Liver (tissue), 9 donors: Measurements from ENCODE around the gene CASQ1. TPM values are rescaled to one million over a fixed set of nuclear protein-coding genes. Genes with fewer than 3 reads are reported as not detected.

Experiments used
- DNase-seq: peaks from one replicate; pipeline ENCODE4 v3.0.0-alpha.2; 2017; ENCODE audit warnings: low spot score
- H3K27ac ChIP-seq, 2 donors: one replicate each; pipeline ENCODE4 v1.7.0; 2013; ENCODE audit warnings: inconsistent platforms in 2 of 2, low read length in 2 of 2, control low read depth in 1 of 2, low read depth in 1 of 2, mild to moderate bottlenecking in 1 of 2
- H3K27me3 ChIP-seq, 4 donors: one replicate each; pipeline versions ENCODE4 v1.6.1 to v1.7.0; 2013; ENCODE audit warnings: low read length in 3 of 4, inconsistent platforms in 1 of 4, mild to moderate bottlenecking in 1 of 4, moderate library complexity in 1 of 4; ENCODE audit not compliant: control insufficient read depth in 4 of 4, insufficient read depth in 4 of 4
- H3K36me3 ChIP-seq, 4 donors: one replicate each; pipeline versions ENCODE4 v1.6.1 to v1.7.0; 2013; ENCODE audit warnings: low read length in 3 of 4, mild to moderate bottlenecking in 3 of 4, low read depth in 1 of 4, moderate library complexity in 1 of 4; ENCODE audit not compliant: control insufficient read depth in 4 of 4, insufficient read depth in 3 of 4
- H3K4me1 ChIP-seq, 4 donors: one replicate each; pipeline versions ENCODE4 v1.6.1 to v1.7.0; 2013; ENCODE audit warnings: low read length in 3 of 4, mild to moderate bottlenecking in 3 of 4, moderate library complexity in 1 of 4; ENCODE audit not compliant: control insufficient read depth in 4 of 4, insufficient read depth in 4 of 4
- H3K4me3 ChIP-seq, 3 donors: one replicate each; pipeline versions ENCODE4 v1.6.1 to v1.7.0; 2013; ENCODE audit warnings: low read length in 3 of 3, control low read depth in 1 of 3, low read depth in 1 of 3, mild to moderate bottlenecking in 1 of 3
- H3K9ac ChIP-seq, 2 donors: one replicate each; pipeline ENCODE4 v1.7.0; 2013; ENCODE audit warnings: low read length in 2 of 2, mild to moderate bottlenecking in 2 of 2, moderate library complexity in 2 of 2, control low read depth in 1 of 2, low read depth in 1 of 2
- H3K9me3 ChIP-seq, 4 donors: one replicate each; pipeline versions ENCODE4 v1.6.1 to v1.7.0; 2013; ENCODE audit warnings: low read length in 3 of 4; ENCODE audit not compliant: control insufficient read depth in 4 of 4
- EGR1 ChIP-seq, 2 donors: IDR thresholded peaks; 2 replicates each; pipeline ENCODE4 v1.6.1; 2016 to 2018; ENCODE audit warnings: antibody characterized with exemption in 2 of 2, low read depth in 2 of 2
- FOXA1 ChIP-seq: IDR thresholded peaks from 2 replicates; pipeline ENCODE4 v1.6.1; 2016; ENCODE audit warnings: antibody characterized with exemption
- FOXA2 ChIP-seq: IDR thresholded peaks from 2 replicates; pipeline ENCODE4 v1.6.1; 2016; ENCODE audit warnings: antibody characterized with exemption
- GABPA ChIP-seq, 2 donors: IDR thresholded peaks in 1 of 2; conservative IDR thresholded peaks in 1 of 2; 2 replicates each; pipeline ENCODE4 v1.6.1; 2016; ENCODE audit warnings: antibody characterized with exemption in 2 of 2, mild to moderate bottlenecking in 1 of 2, moderate library complexity in 1 of 2
- HNF4A ChIP-seq, 2 donors: conservative IDR thresholded peaks; 2 replicates each; pipeline ENCODE4 v1.6.1; 2016; ENCODE audit warnings: antibody characterized with exemption in 2 of 2, mild to moderate bottlenecking in 2 of 2
- HNF4G ChIP-seq: IDR thresholded peaks from 2 replicates; pipeline ENCODE4 v1.6.1; 2016; ENCODE audit warnings: antibody characterized with exemption
- JUND ChIP-seq, 2 donors: IDR thresholded peaks; 2 replicates each; pipeline ENCODE4 v1.6.1; 2016; ENCODE audit warnings: antibody characterized with exemption in 2 of 2
- NR2F2 ChIP-seq: IDR thresholded peaks from 2 replicates; pipeline ENCODE4 v1.6.1; 2016; ENCODE audit warnings: antibody characterized with exemption
- RAD21 ChIP-seq, 2 donors: IDR thresholded peaks; 2 replicates each; pipeline ENCODE4 v1.6.1; 2016; ENCODE audit warnings: antibody characterized with exemption in 2 of 2, mild to moderate bottlenecking in 2 of 2
- RXRA ChIP-seq, 2 donors: IDR thresholded peaks; 2 replicates each; pipeline ENCODE4 v1.6.1; 2017 to 2018; ENCODE audit warnings: antibody characterized with exemption in 2 of 2, mild to moderate bottlenecking in 1 of 2
- SP1 ChIP-seq: IDR thresholded peaks from 2 replicates; pipeline ENCODE4 v1.6.1; 2018; ENCODE audit warnings: antibody characterized with exemption, mild to moderate bottlenecking
- TAF1 ChIP-seq: conservative IDR thresholded peaks from 2 replicates; pipeline ENCODE4 v1.6.1; 2016; ENCODE audit warnings: antibody characterized with exemption, mild to moderate bottlenecking
- YY1 ChIP-seq: IDR thresholded peaks from 2 replicates; pipeline ENCODE4 v1.6.1; 2016; ENCODE audit warnings: antibody characterized with exemption, mild to moderate bottlenecking
- polyA plus RNA-seq, 2 donors: library from polyadenylated mRNA; stranded (reverse) in 1 of 2; unstranded in 1 of 2; fragments of 200-250 nt in 1 of 2; fragments of >200 nt in 1 of 2; fragmentation: Nextera tagmentation in 1 of 2; extraction: Ambion mirVana in 1 of 2; gene quantifications; one replicate each; pipeline versions ENCODE4 v1.2.1 to v1.2.3, GENCODE V29; 2013 to 2015
- total RNA-seq, 2 donors: library from RNA; depleted of rRNA; stranded (reverse); fragments of >200 nt; gene quantifications; one replicate each; pipeline ENCODE4 v1.2.3, GENCODE V29; 2014
- TF ChIP-seq, protein P1 (sequence below): IDR thresholded peaks from 2 replicates; pipeline ENCODE4 v1.6.1; 2016; ENCODE audit warnings: antibody characterized with exemption
- TF ChIP-seq, protein P2 (sequence below): fragments of 150-350 bp; IDR thresholded peaks from 2 replicates; pipeline ENCODE4 v1.5.1; 2017; ENCODE audit warnings: improper control_type of control experiment, low read depth, low read length; ENCODE audit not compliant: missing input control
- TF ChIP-seq, protein P3 (sequence below): IDR thresholded peaks from 2 replicates; pipeline ENCODE4 v1.6.1; 2016; ENCODE audit warnings: antibody characterized with exemption
- TF ChIP-seq, protein P4 (sequence below): IDR thresholded peaks from 2 replicates; pipeline ENCODE4 v1.6.1; 2016; ENCODE audit warnings: antibody characterized with exemption
- TF ChIP-seq, protein P5 (sequence below): IDR thresholded peaks from 2 replicates; pipeline ENCODE4 v1.6.1; 2016; ENCODE audit warnings: antibody characterized with exemption, mild to moderate bottlenecking
- donor health status: healthy.
- donor health status: healthy.
- donor health status: healthy.
- donor health status: healthy.
- donor health status: healthy.

Gene CASQ1
- total and polyA plus RNA-seq, 4 donors, result not detected

DNA sequence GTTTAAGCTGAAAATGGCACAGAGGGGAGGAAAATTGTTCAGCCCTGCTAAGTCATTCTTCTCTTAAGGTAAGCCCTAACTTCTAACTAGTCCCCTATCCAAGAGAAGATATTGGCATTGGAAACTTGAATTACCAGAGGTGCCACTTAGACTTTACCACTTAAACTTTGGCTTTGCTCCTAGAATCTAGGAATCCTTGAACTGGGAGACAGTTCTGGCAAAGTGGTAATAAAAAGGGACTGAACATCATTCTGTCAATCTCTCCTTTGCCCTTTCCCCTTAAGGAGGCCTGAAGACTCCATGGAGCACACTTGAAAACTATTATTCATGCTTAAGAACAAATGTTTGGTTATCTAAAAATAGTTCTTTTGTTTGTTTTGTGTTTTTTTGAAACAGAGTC lies 30.5 kb upstream of the CASQ1 start:
- Histone ChIP-seq H3K4me3 (no peak overlapping the region), H3K27ac (no peak overlapping the region), H3K9ac (no peak overlapping the region), H3K4me1 (no peaks in the 10 kb centered on the region), H3K9me3 (no peaks in the 10 kb centered on the region), H3K27me3 (no peaks in the 10 kb centered on the region), H3K36me3 (no peaks in the 10 kb centered on the region)
- DNase-seq, result no peak
- TF ChIP-seq JUND (IDR thresholded peaks at IDR 0.05), result no peak
- TF ChIP-seq, protein P1, sequence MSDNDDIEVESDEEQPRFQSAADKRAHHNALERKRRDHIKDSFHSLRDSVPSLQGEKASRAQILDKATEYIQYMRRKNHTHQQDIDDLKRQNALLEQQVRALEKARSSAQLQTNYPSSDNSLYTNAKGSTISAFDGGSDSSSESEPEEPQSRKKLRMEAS, result no peak
- no peak for TF ChIP-seq NR2F2
- TF ChIP-seq TAF1, result no peak
- no peak for TF ChIP-seq FOXA1
- TF ChIP-seq HNF4G, result no peak
- TF ChIP-seq RAD21 (IDR thresholded peaks at IDR 0.05), result no peak
- no peak for TF ChIP-seq SP1
- no peak for TF ChIP-seq EGR1 (IDR thresholded peaks at IDR 0.05; ENCODE audit: low read depth in 2 of 2)
- TF ChIP-seq, protein P2, sequence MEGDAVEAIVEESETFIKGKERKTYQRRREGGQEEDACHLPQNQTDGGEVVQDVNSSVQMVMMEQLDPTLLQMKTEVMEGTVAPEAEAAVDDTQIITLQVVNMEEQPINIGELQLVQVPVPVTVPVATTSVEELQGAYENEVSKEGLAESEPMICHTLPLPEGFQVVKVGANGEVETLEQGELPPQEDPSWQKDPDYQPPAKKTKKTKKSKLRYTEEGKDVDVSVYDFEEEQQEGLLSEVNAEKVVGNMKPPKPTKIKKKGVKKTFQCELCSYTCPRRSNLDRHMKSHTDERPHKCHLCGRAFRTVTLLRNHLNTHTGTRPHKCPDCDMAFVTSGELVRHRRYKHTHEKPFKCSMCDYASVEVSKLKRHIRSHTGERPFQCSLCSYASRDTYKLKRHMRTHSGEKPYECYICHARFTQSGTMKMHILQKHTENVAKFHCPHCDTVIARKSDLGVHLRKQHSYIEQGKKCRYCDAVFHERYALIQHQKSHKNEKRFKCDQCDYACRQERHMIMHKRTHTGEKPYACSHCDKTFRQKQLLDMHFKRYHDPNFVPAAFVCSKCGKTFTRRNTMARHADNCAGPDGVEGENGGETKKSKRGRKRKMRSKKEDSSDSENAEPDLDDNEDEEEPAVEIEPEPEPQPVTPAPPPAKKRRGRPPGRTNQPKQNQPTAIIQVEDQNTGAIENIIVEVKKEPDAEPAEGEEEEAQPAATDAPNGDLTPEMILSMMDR, result no peak
- TF ChIP-seq HNF4A (conservative IDR thresholded peaks at IDR 0.05), result no peak
- TF ChIP-seq, protein P3, sequence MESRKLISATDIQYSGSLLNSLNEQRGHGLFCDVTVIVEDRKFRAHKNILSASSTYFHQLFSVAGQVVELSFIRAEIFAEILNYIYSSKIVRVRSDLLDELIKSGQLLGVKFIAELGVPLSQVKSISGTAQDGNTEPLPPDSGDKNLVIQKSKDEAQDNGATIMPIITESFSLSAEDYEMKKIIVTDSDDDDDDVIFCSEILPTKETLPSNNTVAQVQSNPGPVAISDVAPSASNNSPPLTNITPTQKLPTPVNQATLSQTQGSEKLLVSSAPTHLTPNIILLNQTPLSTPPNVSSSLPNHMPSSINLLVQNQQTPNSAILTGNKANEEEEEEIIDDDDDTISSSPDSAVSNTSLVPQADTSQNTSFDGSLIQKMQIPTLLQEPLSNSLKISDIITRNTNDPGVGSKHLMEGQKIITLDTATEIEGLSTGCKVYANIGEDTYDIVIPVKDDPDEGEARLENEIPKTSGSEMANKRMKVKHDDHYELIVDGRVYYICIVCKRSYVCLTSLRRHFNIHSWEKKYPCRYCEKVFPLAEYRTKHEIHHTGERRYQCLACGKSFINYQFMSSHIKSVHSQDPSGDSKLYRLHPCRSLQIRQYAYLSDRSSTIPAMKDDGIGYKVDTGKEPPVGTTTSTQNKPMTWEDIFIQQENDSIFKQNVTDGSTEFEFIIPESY, result no peak
- TF ChIP-seq, protein P4, sequence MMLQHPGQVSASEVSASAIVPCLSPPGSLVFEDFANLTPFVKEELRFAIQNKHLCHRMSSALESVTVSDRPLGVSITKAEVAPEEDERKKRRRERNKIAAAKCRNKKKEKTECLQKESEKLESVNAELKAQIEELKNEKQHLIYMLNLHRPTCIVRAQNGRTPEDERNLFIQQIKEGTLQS, result no peak
- TF ChIP-seq GABPA (IDR thresholded peaks at IDR 0.05 in 1 of 2, conservative IDR thresholded peaks at IDR 0.05 in 1 of 2), result no peak
- no peak for TF ChIP-seq RXRA (IDR thresholded peaks at IDR 0.05)
- TF ChIP-seq, protein P5, sequence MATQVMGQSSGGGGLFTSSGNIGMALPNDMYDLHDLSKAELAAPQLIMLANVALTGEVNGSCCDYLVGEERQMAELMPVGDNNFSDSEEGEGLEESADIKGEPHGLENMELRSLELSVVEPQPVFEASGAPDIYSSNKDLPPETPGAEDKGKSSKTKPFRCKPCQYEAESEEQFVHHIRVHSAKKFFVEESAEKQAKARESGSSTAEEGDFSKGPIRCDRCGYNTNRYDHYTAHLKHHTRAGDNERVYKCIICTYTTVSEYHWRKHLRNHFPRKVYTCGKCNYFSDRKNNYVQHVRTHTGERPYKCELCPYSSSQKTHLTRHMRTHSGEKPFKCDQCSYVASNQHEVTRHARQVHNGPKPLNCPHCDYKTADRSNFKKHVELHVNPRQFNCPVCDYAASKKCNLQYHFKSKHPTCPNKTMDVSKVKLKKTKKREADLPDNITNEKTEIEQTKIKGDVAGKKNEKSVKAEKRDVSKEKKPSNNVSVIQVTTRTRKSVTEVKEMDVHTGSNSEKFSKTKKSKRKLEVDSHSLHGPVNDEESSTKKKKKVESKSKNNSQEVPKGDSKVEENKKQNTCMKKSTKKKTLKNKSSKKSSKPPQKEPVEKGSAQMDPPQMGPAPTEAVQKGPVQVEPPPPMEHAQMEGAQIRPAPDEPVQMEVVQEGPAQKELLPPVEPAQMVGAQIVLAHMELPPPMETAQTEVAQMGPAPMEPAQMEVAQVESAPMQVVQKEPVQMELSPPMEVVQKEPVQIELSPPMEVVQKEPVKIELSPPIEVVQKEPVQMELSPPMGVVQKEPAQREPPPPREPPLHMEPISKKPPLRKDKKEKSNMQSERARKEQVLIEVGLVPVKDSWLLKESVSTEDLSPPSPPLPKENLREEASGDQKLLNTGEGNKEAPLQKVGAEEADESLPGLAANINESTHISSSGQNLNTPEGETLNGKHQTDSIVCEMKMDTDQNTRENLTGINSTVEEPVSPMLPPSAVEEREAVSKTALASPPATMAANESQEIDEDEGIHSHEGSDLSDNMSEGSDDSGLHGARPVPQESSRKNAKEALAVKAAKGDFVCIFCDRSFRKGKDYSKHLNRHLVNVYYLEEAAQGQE, result no peak
- TF ChIP-seq FOXA2, result no peak
- TF ChIP-seq YY1, result no peak
